Prostate gland (tissue), 2 donors: ENCODE measurements around the gene ARHGAP19.

Experiments
- CTCF ChIP-seq, 4 experiments: fragments of 200-600 bp in 2 of 4; fragments of 450-650 bp in 2 of 4; sonication (generic) in 2 of 4; IDR thresholded peaks; 1 replicate in 3 of 4; 2 replicates in 1 of 4; pipeline ENCODE4 v1.5.1; 2016 to 2019; ENCODE audit warnings: antibody characterized with exemption in 4 of 4, mild to moderate bottlenecking in 2 of 4, moderate library complexity in 2 of 4
- POLR2A ChIP-seq: fragments of 450-650 bp; IDR thresholded peaks from one replicate; pipeline ENCODE4 v1.6.1; 2016; ENCODE audit warnings: antibody characterized with exemption, mild to moderate bottlenecking
- POLR2AphosphoS5 ChIP-seq: sonication (generic); formaldehyde crosslinking; IDR thresholded peaks from one replicate; pipeline ENCODE4 v1.6.1; 2017; ENCODE audit warnings: antibody characterized with exemption

- TF ChIP-seq CTCF (IDR thresholded peaks at IDR 0.05) (no peak), POLR2A (no peak), POLR2AphosphoS5 (no peak)
Measured at GRCh38 chr10:97183314-97183713, 109.1 kb downstream of the ARHGAP19 start.
